Measurements from ENCODE around the gene CARHSP1. TPM values are rescaled to one million over a fixed set of nuclear protein-coding genes. Genes with fewer than 3 reads are reported as not detected.

The CARHSP1 gene
- total RNA-seq, 2 donors from 2014 or later: 51.0 to 146 TPM

GRCh38 chr16:8912793-8913192 lies 44.0 kb upstream of the CARHSP1 start:
- DNase-seq (ENCODE audit: low spot score): no peak
- intact Hi-C loops (cut with DNase I): no loop called here
- H3K27ac ChIP-seq: no peak overlapping the region
- no peaks in the 10 kb centered on the region for H3K9me3 ChIP-seq
- peaks cover 0 to 14% of the 10 kb centered on the region in 2 donors for H3K36me3 ChIP-seq
- no peaks in the 10 kb centered on the region for H3K27me3 ChIP-seq (replicated peaks; ENCODE audit: insufficient read depth)
- no peak overlapping the region for H3K4me3 ChIP-seq
- no peaks in the 10 kb centered on the region for H3K4me1 ChIP-seq (replicated peaks)
- 98% methylated on average over 4 of the region's 4 CpGs for WGBS
- TF ChIP-seq POLR2AphosphoS5 (IDR thresholded peaks at IDR 0.05) (no peak), CTCF (IDR thresholded peaks at IDR 0.05) (no peak), POLR2A (IDR thresholded peaks at IDR 0.05) (no peak)

GRCh38 chr16:8910811-8911210 lies 42.0 kb upstream of the CARHSP1 start:
- Histone ChIP-seq H3K27ac (peak overlapping the region in 1 of 2 donors; percentile 22), H3K4me1 (replicated peaks) (no peaks in the 10 kb centered on the region), H3K27me3 (replicated peaks; ENCODE audit: insufficient read depth) (no peaks in the 10 kb centered on the region), H3K4me3 (no peak overlapping the region), H3K9me3 (no peaks in the 10 kb centered on the region), H3K36me3 (peaks cover 0 to 17% of the 10 kb centered on the region in 2 donors)
- TF ChIP-seq POLR2A (IDR thresholded peaks at IDR 0.05): no peak
- no peak for TF ChIP-seq POLR2AphosphoS5 (IDR thresholded peaks at IDR 0.05)
- WGBS: 95% methylated on average over 1 of the region's 1 CpG
- DNase-seq (ENCODE audit: low spot score): no peak
- intact Hi-C loops (cut with DNase I): no loop called here

- Histone ChIP-seq H3K9me3 (no peaks in the 10 kb centered on the region), H3K27me3 (replicated peaks; ENCODE audit: insufficient read depth) (no peaks in the 10 kb centered on the region), H3K4me3 (no peak overlapping the region), H3K36me3 (peaks cover 5 to 20% of the 10 kb centered on the region in 2 donors), H3K4me1 (replicated peaks) (no peaks in the 10 kb centered on the region), H3K27ac (no peak overlapping the region)
- intact Hi-C loops (cut with DNase I): no loop called here
- TF ChIP-seq CTCF (IDR thresholded peaks at IDR 0.05): no peak
- TF ChIP-seq POLR2A (IDR thresholded peaks at IDR 0.05): no peak
- no peak for TF ChIP-seq POLR2AphosphoS5 (IDR thresholded peaks at IDR 0.05)
- no peak for DNase-seq (ENCODE audit: low spot score)
- WGBS: 79% methylated on average over 8 of the region's 8 CpGs
Measured at GRCh38 chr16:8908810-8909468, 40.1 kb upstream of the CARHSP1 start.

GRCh38 chr16:8907096-8907495 lies 38.3 kb upstream of the CARHSP1 start:
- Histone ChIP-seq H3K36me3 (peaks cover 7 to 33% of the 10 kb centered on the region in 2 donors), H3K4me1 (replicated peaks) (no peaks in the 10 kb centered on the region), H3K4me3 (no peak overlapping the region), H3K27me3 (replicated peaks; ENCODE audit: insufficient read depth) (no peaks in the 10 kb centered on the region), H3K27ac (no peak overlapping the region), H3K9me3 (no peaks in the 10 kb centered on the region)
- intact Hi-C loops (cut with DNase I): no loop called here
- DNase-seq (ENCODE audit: low spot score): no peak
- no peak for TF ChIP-seq POLR2AphosphoS5 (IDR thresholded peaks at IDR 0.05)
- no peak for TF ChIP-seq POLR2A (IDR thresholded peaks at IDR 0.05)
- no peak for TF ChIP-seq CTCF (IDR thresholded peaks at IDR 0.05)
- WGBS: 78% methylated on average over 4 of the region's 4 CpGs

- Histone ChIP-seq H3K4me1 (replicated peaks) (no peaks in the 10 kb centered on the region), H3K27me3 (replicated peaks; ENCODE audit: insufficient read depth) (no peaks in the 10 kb centered on the region), H3K36me3 (peaks cover 7 to 42% of the 10 kb centered on the region in 2 donors), H3K27ac (no peak overlapping the region), H3K9me3 (no peaks in the 10 kb centered on the region), H3K4me3 (no peak overlapping the region)
- TF ChIP-seq POLR2AphosphoS5 (IDR thresholded peaks at IDR 0.05): no peak
- TF ChIP-seq POLR2A (IDR thresholded peaks at IDR 0.05): no peak
- no peak for TF ChIP-seq CTCF (IDR thresholded peaks at IDR 0.05)
- 84% methylated on average over 14 of the region's 14 CpGs for WGBS
- intact Hi-C loops (cut with DNase I): no loop called here
- no peak for DNase-seq (ENCODE audit: low spot score)
Measured at GRCh38 chr16:8905795-8906591, 37.2 kb upstream of the CARHSP1 start.

Measured in prostate gland (tissue), 2 donors.